H1 (cell line): ENCODE measurements around the gene SRCIN1. TPM values are rescaled to one million over a fixed set of nuclear protein-coding genes. Genes with fewer than 3 reads are reported as not detected.

Source experiments
- CTCF ChIA-PET: fragments of 300-600 bp; sonication (Branson Sonifier 250); formaldehyde crosslinking; loops from one replicate; lab custom pipeline; 2021; ENCODE audit not compliant: partially characterized antibody; lab: Charles Lee
- POLR2A ChIA-PET: fragments of 300-600 bp; sonication (Branson Sonifier 250); formaldehyde crosslinking; loops from one replicate; lab custom pipeline; 2021; ENCODE audit warnings: inconsistent platforms; ENCODE audit not compliant: partially characterized antibody; lab: Charles Lee
- DNase-seq, 2 experiments: peaks; one replicate each; pipeline versions ENCODE4 v3.0.0 to v3.0.0-alpha.2; 2010 to 2022; ENCODE audit warnings: low spot score in 2 of 2, low read depth in 1 of 2, mixed read lengths in 1 of 2
- FAIRE-seq: peaks from 2 replicates; lab custom pipeline; 2011; peaks lifted over from hg19 to GRCh38; lab: Jason Lieb, UNC
- H2AFZ ChIP-seq: 2 replicates; pipeline ENCODE4 v1.8.1; 2012; ENCODE audit warnings: low read length, inconsistent platforms
- H2AK5ac ChIP-seq: 2 replicates; pipeline ENCODE4 v1.6.1; 2013; ENCODE audit warnings: low read depth, low read length
- H2BK120ac ChIP-seq: replicated peaks from 2 replicates; pipeline ENCODE3; 2013; ENCODE audit warnings: low read depth, low read length, inconsistent platforms
- H2BK12ac ChIP-seq: 2 replicates; pipeline ENCODE4 v1.6.1; 2013; ENCODE audit warnings: low read depth, low read length
- H2BK15ac ChIP-seq: 2 replicates; pipeline ENCODE4 v1.6.1; 2013; ENCODE audit warnings: low read length
- H2BK20ac ChIP-seq: 2 replicates; pipeline ENCODE4 v1.6.1; 2013; ENCODE audit warnings: low read length
- H2BK5ac ChIP-seq: 2 replicates; pipeline ENCODE4 v1.6.1; 2013; ENCODE audit warnings: low read depth, low read length
- H3K14ac ChIP-seq: 2 replicates; pipeline ENCODE4 v1.6.1; 2013; ENCODE audit warnings: inconsistent platforms; ENCODE audit not compliant: insufficient read length
- H3K18ac ChIP-seq: 2 replicates; pipeline ENCODE4 v1.6.1; 2013; ENCODE audit warnings: low read length; ENCODE audit errors: extremely low read depth
- H3K23ac ChIP-seq: 2 replicates; pipeline ENCODE4 v1.6.1; 2013; ENCODE audit warnings: inconsistent platforms; ENCODE audit not compliant: insufficient read length
- H3K23me2 ChIP-seq: 2 replicates; pipeline ENCODE4 v1.6.1; 2013; ENCODE audit warnings: low read depth, low read length
- H3K27ac ChIP-seq: 2 replicates; pipeline ENCODE4 v1.6.1; 2011; ENCODE audit warnings: low read depth, low read length, inconsistent platforms
- H3K27me3 ChIP-seq, 4 experiments: replicated peaks in 1 of 4; 1 replicate in 1 of 4; 2 replicates in 3 of 4; pipeline versions ENCODE4 v1.6.1 to v1.8.1; 2011 to 2013; ENCODE audit warnings: low read length in 3 of 4, mild to moderate bottlenecking in 3 of 4, inconsistent platforms in 2 of 4, mixed read lengths in 2 of 4, moderate library complexity in 1 of 4; ENCODE audit not compliant: control insufficient read depth in 3 of 4, insufficient read depth in 3 of 4; ENCODE audit errors: extremely low read depth in 1 of 4
- H3K36me3 ChIP-seq, 4 experiments: 2 replicates each; pipeline versions ENCODE4 v1.6.1 to v1.8.1; 2011 to 2013; ENCODE audit warnings: mild to moderate bottlenecking in 4 of 4, low read length in 3 of 4, moderate library complexity in 2 of 4, control low read depth in 1 of 4, inconsistent platforms in 1 of 4; ENCODE audit not compliant: insufficient read depth in 4 of 4, control insufficient read depth in 2 of 4
- H3K4ac ChIP-seq: replicated peaks from 2 replicates; pipeline ENCODE3; 2013; ENCODE audit warnings: low read length, low read depth, mixed read lengths, inconsistent platforms; ENCODE audit not compliant: insufficient read length
- H3K4me1 ChIP-seq, 4 experiments: replicated peaks in 1 of 4; 1 replicate in 1 of 4; 2 replicates in 3 of 4; pipeline versions ENCODE4 v1.6.1 to v1.8.1; 2011 to 2013; ENCODE audit warnings: low read length in 3 of 4, inconsistent platforms in 2 of 4, mixed read lengths in 1 of 4; ENCODE audit not compliant: insufficient read depth in 4 of 4, control insufficient read depth in 3 of 4
- H3K4me2 ChIP-seq, 2 experiments: 2 replicates each; pipeline versions ENCODE4 v1.6.1 to v1.8.1; 2011 to 2013; ENCODE audit warnings: low read depth in 2 of 2, low read length in 2 of 2, control low read depth in 1 of 2, inconsistent platforms in 1 of 2, mild to moderate bottlenecking in 1 of 2; ENCODE audit not compliant: insufficient read depth in 1 of 2
- H3K4me3 ChIP-seq, 4 experiments: fragments of 200-600, 300-600 bp in 1 of 4; sonication (generic), shearing (Covaris generic), sonication (Bioruptor Twin) in 1 of 4; 2 replicates each; pipeline versions ENCODE4 v1.5.1 to v1.8.1; 2011 to 2016; ENCODE audit warnings: low read length in 4 of 4, low read depth in 3 of 4, control low read depth in 2 of 4, inconsistent platforms in 2 of 4, mild to moderate bottlenecking in 2 of 4, mixed read lengths in 1 of 4, moderate library complexity in 1 of 4; ENCODE audit not compliant: insufficient read depth in 2 of 4; ENCODE audit errors: extremely low read depth in 1 of 4
- H3K56ac ChIP-seq: replicated peaks from 2 replicates; pipeline ENCODE3; 2013; ENCODE audit warnings: low read depth, mild to moderate bottlenecking, mixed read lengths, low read length, inconsistent platforms; ENCODE audit not compliant: insufficient read length
- H3K79me1 ChIP-seq: 2 replicates; pipeline ENCODE4 v1.6.1; 2013; ENCODE audit warnings: low read depth, low read length, control low read depth
- H3K79me2 ChIP-seq, 2 experiments: 2 replicates each; pipeline versions ENCODE4 v1.6.1 to v1.8.1; 2012 to 2013; ENCODE audit warnings: low read length in 2 of 2, mild to moderate bottlenecking in 2 of 2, inconsistent platforms in 1 of 2; ENCODE audit not compliant: insufficient read depth in 2 of 2, control insufficient read depth in 1 of 2
- H3K9ac ChIP-seq, 4 experiments: replicated peaks in 1 of 4; 1 replicate in 1 of 4; 2 replicates in 3 of 4; pipeline versions ENCODE4 v1.6.1 to v1.8.1; 2011 to 2013; ENCODE audit warnings: low read depth in 3 of 4, low read length in 3 of 4, control low read depth in 2 of 4, mild to moderate bottlenecking in 2 of 4, moderate library complexity in 2 of 4, inconsistent platforms in 1 of 4; ENCODE audit errors: extremely low read depth in 1 of 4
- H3K9me3 ChIP-seq, 2 experiments: 2 replicates each; pipeline versions ENCODE4 v1.6.1 to v1.8.1; 2012 to 2013; ENCODE audit warnings: mild to moderate bottlenecking in 2 of 2, moderate library complexity in 2 of 2, control low read depth in 1 of 2, inconsistent platforms in 1 of 2, low read depth in 1 of 2, low read length in 1 of 2, mixed read lengths in 1 of 2; ENCODE audit not compliant: insufficient read depth in 2 of 2
- H4K20me1 ChIP-seq, 2 experiments: replicated peaks in 1 of 2; 2 replicates each; pipeline versions ENCODE3 to v1.8.1; 2011 to 2013; ENCODE audit warnings: inconsistent platforms in 2 of 2, low read length in 2 of 2, mild to moderate bottlenecking in 1 of 2; ENCODE audit not compliant: insufficient read depth in 2 of 2, control insufficient read depth in 1 of 2
- H4K5ac ChIP-seq: 2 replicates; pipeline ENCODE4 v1.6.1; 2013; ENCODE audit warnings: low read length, low read depth, mixed read lengths, inconsistent platforms; ENCODE audit not compliant: insufficient read length
- H4K8ac ChIP-seq: 2 replicates; pipeline ENCODE4 v1.8.0; 2013; ENCODE audit warnings: mild to moderate bottlenecking, moderate library complexity, low read length, inconsistent platforms; ENCODE audit not compliant: insufficient read depth; ENCODE audit errors: extremely low read depth
- H4K91ac ChIP-seq: replicated peaks from 2 replicates; pipeline ENCODE3; 2013; ENCODE audit warnings: low read length, mixed read lengths, inconsistent platforms; ENCODE audit not compliant: insufficient read length
- EZH2 ChIP-seq: fragments of 200-600 bp; sonication (generic); IDR thresholded peaks from 2 replicates; pipeline ENCODE4 v1.7.1; 2012; ENCODE audit warnings: low read depth, mild to moderate bottlenecking, moderate library complexity, low read length, inconsistent platforms; ENCODE audit not compliant: severe bottlenecking
- KDM4A ChIP-seq: IDR thresholded peaks from one replicate; pipeline ENCODE4 v1.7.1; 2012; ENCODE audit warnings: low read depth, mild to moderate bottlenecking, moderate library complexity, low read length, inconsistent platforms; ENCODE audit not compliant: severe bottlenecking
- KDM5A ChIP-seq: fragments of 200-600 bp; IDR thresholded peaks from 2 replicates; pipeline ENCODE4 v1.7.1; 2012; ENCODE audit warnings: mild to moderate bottlenecking, low read length, inconsistent platforms, mixed read lengths
- PHF8 ChIP-seq: fragments of 200-600 bp; sonication (generic); conservative IDR thresholded peaks from 2 replicates; pipeline ENCODE4 v1.7.1; 2012; ENCODE audit warnings: low read depth, mild to moderate bottlenecking, inconsistent platforms, low read length, moderate library complexity
- RAD21 ChIP-seq, 2 experiments: IDR thresholded peaks in 1 of 2; conservative IDR thresholded peaks in 1 of 2; 2 replicates each; pipeline ENCODE4 v1.6.1; 2011; ENCODE audit warnings: low read depth in 2 of 2, low read length in 2 of 2, improper control_type of control experiment in 1 of 2, inconsistent platforms in 1 of 2, mild to moderate bottlenecking in 1 of 2, moderate library complexity in 1 of 2
- SUZ12 ChIP-seq: fragments of 200-600 bp; sonication (generic); IDR thresholded peaks from 2 replicates; pipeline ENCODE4 v1.6.1; 2012; ENCODE audit warnings: mild to moderate bottlenecking, inconsistent platforms, low read length, moderate library complexity, mixed read lengths
- WGBS, 2 experiments: shearing (Covaris generic) in 1 of 2; methylation state at CpG; one replicate each; pipeline versions ENCODE4 v1.1.6 to v1.1.7; 2013 to 2015; ENCODE audit warnings: low lambda C conversion rate in 2 of 2, mixed read lengths in 2 of 2, inconsistent platforms in 1 of 2, low coverage in 1 of 2, missing lambda C conversion rate in 1 of 2; ENCODE audit not compliant: insufficient replicate concordance in 2 of 2, insufficient coverage in 1 of 2, insufficient read length in 1 of 2; ENCODE audit errors: extremely low coverage in 1 of 2, missing lambda C conversion rate in 1 of 2; 5-methylcytosine and 5-hydroxymethylcytosine counted together
- polyA plus RNA-seq, 7 experiments: library from polyadenylated mRNA; depleted of rRNA in 3 of 7; stranded (reverse) in 5 of 7; unstranded in 2 of 7; fragments of >200 nt in 5 of 7; fragments of 200-250 nt in 2 of 7; gene quantifications; 1 replicate in 5 of 7; 2 replicates in 1 of 7; 4 replicates in 1 of 7; pipeline versions ENCODE4 v1.2.1 to v1.2.3, GENCODE V29; 2011 to 2013; ENCODE audit warnings: missing spikeins in 2 of 7, mixed read lengths in 2 of 7
- total RNA-seq: library from RNA; stranded (reverse); fragmentation: NEBNext Ultra II Directional; extraction: Animal tissue kit (Norgen Biotek cat#: 25700); gene quantifications from 2 replicates; pipeline ENCODE4 v1.2.1, GENCODE V29; 2021
- TF ChIP-seq, protein P1 (sequence below): IDR thresholded peaks from 2 replicates; pipeline ENCODE4 v1.6.1; 2012; ENCODE audit warnings: inconsistent platforms
- TF ChIP-seq, protein P2 (sequence below): IDR thresholded peaks from 2 replicates; pipeline ENCODE4 v1.6.1; 2012; ENCODE audit warnings: inconsistent platforms

The SRCIN1 gene
- total and polyA plus RNA-seq, 2 of the 8 experiments (the other 6 are each of a cell fraction or from before 2014, with no cell fraction given) = 2.8 to 3.8 TPM

- H3K4me2 ChIP-seq = peak overlapping the region; percentile 53 to 88
- TF ChIP-seq SUZ12 = peak; percentile 94
- peak; percentile 33 for TF ChIP-seq KDM4A
- TF ChIP-seq, protein P1, sequence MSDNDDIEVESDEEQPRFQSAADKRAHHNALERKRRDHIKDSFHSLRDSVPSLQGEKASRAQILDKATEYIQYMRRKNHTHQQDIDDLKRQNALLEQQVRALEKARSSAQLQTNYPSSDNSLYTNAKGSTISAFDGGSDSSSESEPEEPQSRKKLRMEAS = peak; percentile 41; the same call in 1 of the 2 replicates
- no peak for TF ChIP-seq KDM5A
- TF ChIP-seq, protein P2, sequence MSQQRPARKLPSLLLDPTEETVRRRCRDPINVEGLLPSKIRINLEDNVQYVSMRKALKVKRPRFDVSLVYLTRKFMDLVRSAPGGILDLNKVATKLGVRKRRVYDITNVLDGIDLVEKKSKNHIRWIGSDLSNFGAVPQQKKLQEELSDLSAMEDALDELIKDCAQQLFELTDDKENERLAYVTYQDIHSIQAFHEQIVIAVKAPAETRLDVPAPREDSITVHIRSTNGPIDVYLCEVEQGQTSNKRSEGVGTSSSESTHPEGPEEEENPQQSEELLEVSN = peak; percentile 42; the same call in 1 of the 2 replicates
- TF ChIP-seq PHF8 = no peak
- TF ChIP-seq RAD21 (IDR thresholded peaks at IDR 0.05 in 1 of 2, conservative IDR thresholded peaks at IDR 0.05 in 1 of 2; ENCODE audit: low read depth in 2 of 2, low read length in 2 of 2) = no peak; a peak in 1 of 4 replicates
- TF ChIP-seq EZH2 = peak; percentile 92
Measured at GRCh38 chr17:38561416-38562214, 44.1 kb downstream of the SRCIN1 start.

More at GRCh38 chr17:38561416-38562214, 44.1 kb downstream of the SRCIN1 start:
- WGBS, 2 experiments = 5% methylated on average over 77 of the region's 105 CpGs; no CpG with 5 or more reads in 1 of the 2 experiments
- Histone ChIP-seq H3K27me3 (peaks cover 57 to 85% (median 79%) of the 10 kb centered on the region in 4 experiments), H4K20me1 (peaks cover 4 to 39% of the 10 kb centered on the region in 2 experiments), H3K56ac (no peak overlapping the region), H3K14ac (no peak overlapping the region), H3K79me2 (no peaks in the 10 kb centered on the region), H3K9ac (no peak overlapping the region), H3K23me2 (peaks cover 23% of the 10 kb centered on the region), H2BK15ac (no peak overlapping the region), H3K79me1 (no peaks in the 10 kb centered on the region), H2BK5ac (no peak overlapping the region), H2AK5ac (no peak overlapping the region), H2BK120ac (no peak overlapping the region), H4K91ac (no peak overlapping the region), H3K18ac (no peak overlapping the region), H3K27ac (no peak overlapping the region), H3K4ac (no peak overlapping the region), H3K4me3 (peak overlapping the region in 1 of 4 experiments; percentile 32; a peak in 2 of 8 replicates), H3K4me1 (peaks cover 8 to 57% (median 42%) of the 10 kb centered on the region in 4 experiments), H3K9me3 (no peaks in the 10 kb centered on the region), H3K36me3 (peaks cover 0 to 7% (median 0%) of the 10 kb centered on the region in 4 experiments; a peak in 1 of 8 replicates), H4K5ac (no peak overlapping the region), H4K8ac (peak overlapping the region; percentile 62; the same call in 1 of the 2 replicates), H3K23ac (no peak overlapping the region), H2AFZ (no peak overlapping the region), H2BK20ac (no peak overlapping the region; the same call in 1 of the 2 replicates), H2BK12ac (peak overlapping the region; percentile 75; the same call in 1 of the 2 replicates)
- ChIA-PET POLR2A (interaction anchor here (0.7 to 1.4 kb wide), 7 partner anchors 24 to 108 kb away, joined by 3 to 5 read pairs (median 3); no protein-coding TSS in a partner anchor), CTCF (interaction anchor here (1.0 to 38.1 kb wide), 12 partner anchors 10 to 141 kb away, joined by 3 to 914 read pairs (median 7); partner anchors contain the start of gene SRCIN1)
- no peak for DNase-seq
- no peak for FAIRE-seq
